HCT116 (cell line): ENCODE measurements around the gene SPOPL. TPM values are rescaled to one million over a fixed set of nuclear protein-coding genes. Genes with fewer than 3 reads are reported as not detected.

Experiments used
- ATAC-seq: fragments of 200-7000 bp; cut with Tn5 transposase; 2 replicates; pipeline ENCODE4 v1.9.1; 2020; ENCODE audit warnings: mild to moderate bottlenecking, moderate library complexity
- BruUV-seq: library from RNA; stranded (reverse); fragments of 400-500 nt; replicated peaks from 2 replicates; lab custom pipeline; 2021; lab: Mats Ljungman, UMichigan
- CTCF ChIA-PET: fragments of 300-600 bp; sonication (Branson Sonifier 250); formaldehyde crosslinking; loops from one replicate; lab custom pipeline; 2021; ENCODE audit warnings: antibody characterized with exemption; lab: Charles Lee
- POLR2A ChIA-PET: fragments of 300-600, 350-600 bp; sonication (Branson Sonifier 250); formaldehyde crosslinking; loops from one replicate; lab custom pipeline; 2021; ENCODE audit warnings: antibody characterized with exemption; lab: Charles Lee
- RAD21 ChIA-PET, 2 experiments: fragments of 300-600 bp; sonication (Branson Sonifier 250); formaldehyde crosslinking; loops; one replicate each; lab custom pipeline; 2023; ENCODE audit warnings: low total read pairs in 2 of 2; ENCODE audit not compliant: uncharacterized antibody in 2 of 2, unreplicated experiment in 2 of 2, low non-redundant PET in 1 of 2; lab: Charles Lee
- DNase-seq: peaks from one replicate; pipeline ENCODE4 v3.0.0-alpha.2; 2010; ENCODE audit warnings: low read depth, low spot score
- H2AFZ ChIP-seq: fragments of 200-600 bp; shearing (Covaris generic), sonication (generic); 2 replicates; pipeline ENCODE4 v1.6.1; 2017; ENCODE audit warnings: low read depth, mixed run types, mixed read lengths, antibody characterized with exemption, low read length; ENCODE audit not compliant: poor library complexity, severe bottlenecking
- H3K27ac ChIP-seq: 2 replicates; pipeline ENCODE4 v1.5.1; 2012; ENCODE audit warnings: low read depth, low read length
- H3K27me3 ChIP-seq: fragments of 200-600 bp; sonication (generic); 2 replicates; pipeline ENCODE4 v1.6.1; 2016; ENCODE audit warnings: mixed run types, low read length, mixed read lengths; ENCODE audit not compliant: insufficient read depth
- H3K36me3 ChIP-seq, 2 experiments: fragments of 200-500 bp in 1 of 2; fragments of 200-600 bp in 1 of 2; sonication (Bioruptor generic) in 1 of 2; sonication (generic) in 1 of 2; 2 replicates each; pipeline versions ENCODE4 v1.5.1 to v1.6.1; 2014 to 2016; ENCODE audit warnings: low read length in 2 of 2, inconsistent platforms in 1 of 2, mixed read lengths in 1 of 2, mixed run types in 1 of 2; ENCODE audit not compliant: insufficient read depth in 2 of 2, control insufficient read depth in 1 of 2
- H3K4me1 ChIP-seq, 2 experiments: fragments of 200-600 bp in 1 of 2; sonication (generic) in 1 of 2; 2 replicates each; pipeline versions ENCODE4 v1.5.1 to v1.6.1; 2012 to 2017; ENCODE audit warnings: low read length in 2 of 2, inconsistent platforms in 1 of 2, mild to moderate bottlenecking in 1 of 2, mixed read lengths in 1 of 2, mixed run types in 1 of 2, moderate library complexity in 1 of 2; ENCODE audit not compliant: insufficient read depth in 2 of 2, control insufficient read depth in 1 of 2
- H3K4me2 ChIP-seq: fragments of 200-600 bp; sonication (generic); 2 replicates; pipeline ENCODE4 v1.6.1; 2017; ENCODE audit warnings: mixed run types, low read length, mixed read lengths
- H3K4me3 ChIP-seq, 2 experiments: fragments of 200-600 bp in 1 of 2; sonication (generic) in 1 of 2; replicated peaks in 1 of 2; 2 replicates each; pipeline ENCODE4 v1.5.1; 2011 to 2016; ENCODE audit warnings: low read length in 2 of 2, control low read depth in 1 of 2, low read depth in 1 of 2, mild to moderate bottlenecking in 1 of 2, mixed read lengths in 1 of 2, mixed run types in 1 of 2
- H3K79me2 ChIP-seq: fragments of 200-600 bp; sonication (generic); 2 replicates; pipeline ENCODE4 v1.6.1; 2017; ENCODE audit warnings: mild to moderate bottlenecking, mixed run types, low read length, moderate library complexity, mixed read lengths; ENCODE audit not compliant: insufficient read depth
- H3K9ac ChIP-seq: fragments of 200-600 bp; sonication (generic); 2 replicates; pipeline ENCODE4 v1.6.1; 2016; ENCODE audit warnings: low read length, mixed read lengths
- H3K9me2 ChIP-seq: fragments of 200-600 bp; sonication (generic), shearing (Covaris generic); 2 replicates; pipeline ENCODE4 v1.6.1; 2017; ENCODE audit warnings: mixed run types, mild to moderate bottlenecking, moderate library complexity; ENCODE audit not compliant: insufficient read depth
- H3K9me3 ChIP-seq, 2 experiments: fragments of 200-500 bp in 1 of 2; fragments of 200-600 bp in 1 of 2; sonication (Bioruptor generic) in 1 of 2; sonication (generic) in 1 of 2; 2 replicates each; pipeline ENCODE4 v1.6.1; 2014 to 2017; ENCODE audit warnings: low read length in 2 of 2, mixed read lengths in 2 of 2, inconsistent platforms in 1 of 2, low read depth in 1 of 2, mild to moderate bottlenecking in 1 of 2, mixed run types in 1 of 2, moderate library complexity in 1 of 2; ENCODE audit not compliant: control insufficient read depth in 1 of 2, insufficient read depth in 1 of 2
- H4K20me1 ChIP-seq: fragments of 200-600 bp; sonication (generic), shearing (Covaris generic); 2 replicates; pipeline ENCODE4 v1.6.1; 2017; ENCODE audit warnings: mixed run types, mild to moderate bottlenecking, moderate library complexity; ENCODE audit not compliant: insufficient read depth
- CBX3 ChIP-seq: IDR thresholded peaks from 2 replicates; pipeline ENCODE4 v1.6.1; 2012; ENCODE audit warnings: low read depth
- CEBPB ChIP-seq: IDR thresholded peaks from 2 replicates; pipeline ENCODE4 v1.6.1; 2012; ENCODE audit warnings: low read depth
- EGR1 ChIP-seq: IDR thresholded peaks from 2 replicates; pipeline ENCODE4 v1.6.1; 2012; ENCODE audit warnings: low read depth
- ELF1 ChIP-seq: IDR thresholded peaks from 2 replicates; pipeline ENCODE4 v1.6.1; 2012; ENCODE audit warnings: low read depth, borderline replicate concordance
- POLR2A ChIP-seq: IDR thresholded peaks from 2 replicates; pipeline ENCODE4 v1.7.0; 2011; ENCODE audit warnings: borderline replicate concordance; ENCODE audit not compliant: insufficient read depth, insufficient read length; ENCODE audit errors: extremely low read depth
- POLR2AphosphoS5 ChIP-seq: IDR thresholded peaks from 2 replicates; pipeline ENCODE4 v1.6.1; 2011; ENCODE audit warnings: mild to moderate bottlenecking, low read depth, low read length, moderate library complexity
- RAD21 ChIP-seq: IDR thresholded peaks from 2 replicates; pipeline ENCODE4 v1.6.1; 2012; ENCODE audit warnings: low read depth, mild to moderate bottlenecking
- SIN3A ChIP-seq: IDR thresholded peaks from 2 replicates; pipeline ENCODE4 v1.6.1; 2012; ENCODE audit warnings: low read depth
- SP1 ChIP-seq: IDR thresholded peaks from 2 replicates; pipeline ENCODE4 v1.6.1; 2012; ENCODE audit warnings: low read depth
- SRF ChIP-seq: IDR thresholded peaks from 2 replicates; pipeline ENCODE4 v1.6.1; 2012; ENCODE audit warnings: low read depth
- YY1 ChIP-seq: IDR thresholded peaks from 2 replicates; pipeline ENCODE4 v1.6.1; 2011; ENCODE audit warnings: low read length, low read depth, moderate library complexity, mild to moderate bottlenecking; ENCODE audit not compliant: insufficient replicate concordance; ENCODE audit errors: extremely low read depth
- ZFX ChIP-seq: fragments of 450-650 bp; IDR thresholded peaks from 2 replicates; pipeline ENCODE4 v1.6.1; 2017
- intact Hi-C: fragments of 100-400 bp; cut with micrococcal nuclease; formaldehyde crosslinking; loops from 2 replicates; pipeline ENCODE4 v1.10.0; 2022
- total RNA-seq: library from RNA; stranded (reverse); gene quantifications from one replicate; pipeline ENCODE4 v1.2.1, GENCODE V29; 2021; ENCODE audit not compliant: unreplicated experiment
- TF ChIP-seq, protein P1 (sequence below): IDR thresholded peaks from 2 replicates; pipeline ENCODE4 v1.6.1; 2011; ENCODE audit warnings: mild to moderate bottlenecking, low read length, moderate library complexity; ENCODE audit not compliant: insufficient replicate concordance; ENCODE audit errors: extremely low read depth
- TF ChIP-seq, protein P2 (sequence below): IDR thresholded peaks from 2 replicates; pipeline ENCODE4 v1.6.1; 2012
- TF ChIP-seq, protein P3 (sequence below): IDR thresholded peaks from 2 replicates; pipeline ENCODE4 v1.6.1; 2012
- TF ChIP-seq, protein P4 (sequence below): IDR thresholded peaks from 2 replicates; pipeline ENCODE4 v1.6.1; 2012; ENCODE audit warnings: low read depth

Gene SPOPL
- total RNA-seq, 1 experiment from 2014 or later: 48.3 TPM

DNA sequence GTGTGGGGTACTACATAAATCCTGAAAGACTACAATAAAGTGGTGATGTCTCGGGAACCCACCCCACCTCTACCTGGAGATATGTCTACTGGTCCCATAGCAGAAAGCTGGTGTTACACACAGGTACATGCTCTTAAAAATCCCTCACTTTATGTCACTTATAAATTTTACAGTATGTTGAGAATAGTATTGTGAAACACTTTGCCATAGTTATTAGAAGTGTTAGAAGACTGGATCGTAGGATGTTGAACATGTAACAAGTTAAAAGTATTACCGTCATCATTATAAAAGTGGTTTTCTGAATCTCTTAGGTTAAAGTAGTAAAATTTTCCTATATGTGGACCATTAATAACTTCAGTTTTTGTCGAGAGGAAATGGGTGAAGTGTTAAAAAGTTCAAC is 48.6 kb downstream of the SPOPL start:
- intact Hi-C loops: no loop called here

More for the DNA sequence above, 48.6 kb downstream of the SPOPL start:
- Histone ChIP-seq H3K9me3 (no peaks in the 10 kb centered on the region), H3K79me2 (peaks cover 42% of the 10 kb centered on the region), H2AFZ (no peak overlapping the region), H3K27me3 (no peaks in the 10 kb centered on the region), H4K20me1 (no peaks in the 10 kb centered on the region), H3K4me3 (no peak overlapping the region), H3K27ac (no peak overlapping the region), H3K4me1 (no peaks in the 10 kb centered on the region), H3K9ac (no peak overlapping the region), H3K36me3 (0 out of 4 replicates have a peak, but pooled peaks cover 0 to 2% of the 10 kb centered on the region in 2 experiments), H3K9me2 (no peaks in the 10 kb centered on the region), H3K4me2 (no peak overlapping the region)
- no TSS peak for BruUV-seq
- RAD21 ChIA-PET: no interaction called here
- TF ChIP-seq SIN3A (no peak), ELF1 (no peak), SP1 (no peak), CBX3 (no peak), POLR2A (no peak), SRF (no peak), POLR2AphosphoS5 (no peak), RAD21 (no peak), EGR1 (no peak), ZFX (no peak), CEBPB (no peak), YY1 (no peak)
- TF ChIP-seq, protein P1, sequence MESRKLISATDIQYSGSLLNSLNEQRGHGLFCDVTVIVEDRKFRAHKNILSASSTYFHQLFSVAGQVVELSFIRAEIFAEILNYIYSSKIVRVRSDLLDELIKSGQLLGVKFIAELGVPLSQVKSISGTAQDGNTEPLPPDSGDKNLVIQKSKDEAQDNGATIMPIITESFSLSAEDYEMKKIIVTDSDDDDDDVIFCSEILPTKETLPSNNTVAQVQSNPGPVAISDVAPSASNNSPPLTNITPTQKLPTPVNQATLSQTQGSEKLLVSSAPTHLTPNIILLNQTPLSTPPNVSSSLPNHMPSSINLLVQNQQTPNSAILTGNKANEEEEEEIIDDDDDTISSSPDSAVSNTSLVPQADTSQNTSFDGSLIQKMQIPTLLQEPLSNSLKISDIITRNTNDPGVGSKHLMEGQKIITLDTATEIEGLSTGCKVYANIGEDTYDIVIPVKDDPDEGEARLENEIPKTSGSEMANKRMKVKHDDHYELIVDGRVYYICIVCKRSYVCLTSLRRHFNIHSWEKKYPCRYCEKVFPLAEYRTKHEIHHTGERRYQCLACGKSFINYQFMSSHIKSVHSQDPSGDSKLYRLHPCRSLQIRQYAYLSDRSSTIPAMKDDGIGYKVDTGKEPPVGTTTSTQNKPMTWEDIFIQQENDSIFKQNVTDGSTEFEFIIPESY: no peak
- TF ChIP-seq, protein P2, sequence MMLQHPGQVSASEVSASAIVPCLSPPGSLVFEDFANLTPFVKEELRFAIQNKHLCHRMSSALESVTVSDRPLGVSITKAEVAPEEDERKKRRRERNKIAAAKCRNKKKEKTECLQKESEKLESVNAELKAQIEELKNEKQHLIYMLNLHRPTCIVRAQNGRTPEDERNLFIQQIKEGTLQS: no peak
- TF ChIP-seq, protein P3, sequence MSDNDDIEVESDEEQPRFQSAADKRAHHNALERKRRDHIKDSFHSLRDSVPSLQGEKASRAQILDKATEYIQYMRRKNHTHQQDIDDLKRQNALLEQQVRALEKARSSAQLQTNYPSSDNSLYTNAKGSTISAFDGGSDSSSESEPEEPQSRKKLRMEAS: no peak
- TF ChIP-seq, protein P4, sequence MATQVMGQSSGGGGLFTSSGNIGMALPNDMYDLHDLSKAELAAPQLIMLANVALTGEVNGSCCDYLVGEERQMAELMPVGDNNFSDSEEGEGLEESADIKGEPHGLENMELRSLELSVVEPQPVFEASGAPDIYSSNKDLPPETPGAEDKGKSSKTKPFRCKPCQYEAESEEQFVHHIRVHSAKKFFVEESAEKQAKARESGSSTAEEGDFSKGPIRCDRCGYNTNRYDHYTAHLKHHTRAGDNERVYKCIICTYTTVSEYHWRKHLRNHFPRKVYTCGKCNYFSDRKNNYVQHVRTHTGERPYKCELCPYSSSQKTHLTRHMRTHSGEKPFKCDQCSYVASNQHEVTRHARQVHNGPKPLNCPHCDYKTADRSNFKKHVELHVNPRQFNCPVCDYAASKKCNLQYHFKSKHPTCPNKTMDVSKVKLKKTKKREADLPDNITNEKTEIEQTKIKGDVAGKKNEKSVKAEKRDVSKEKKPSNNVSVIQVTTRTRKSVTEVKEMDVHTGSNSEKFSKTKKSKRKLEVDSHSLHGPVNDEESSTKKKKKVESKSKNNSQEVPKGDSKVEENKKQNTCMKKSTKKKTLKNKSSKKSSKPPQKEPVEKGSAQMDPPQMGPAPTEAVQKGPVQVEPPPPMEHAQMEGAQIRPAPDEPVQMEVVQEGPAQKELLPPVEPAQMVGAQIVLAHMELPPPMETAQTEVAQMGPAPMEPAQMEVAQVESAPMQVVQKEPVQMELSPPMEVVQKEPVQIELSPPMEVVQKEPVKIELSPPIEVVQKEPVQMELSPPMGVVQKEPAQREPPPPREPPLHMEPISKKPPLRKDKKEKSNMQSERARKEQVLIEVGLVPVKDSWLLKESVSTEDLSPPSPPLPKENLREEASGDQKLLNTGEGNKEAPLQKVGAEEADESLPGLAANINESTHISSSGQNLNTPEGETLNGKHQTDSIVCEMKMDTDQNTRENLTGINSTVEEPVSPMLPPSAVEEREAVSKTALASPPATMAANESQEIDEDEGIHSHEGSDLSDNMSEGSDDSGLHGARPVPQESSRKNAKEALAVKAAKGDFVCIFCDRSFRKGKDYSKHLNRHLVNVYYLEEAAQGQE: no peak
- CTCF ChIA-PET: no interaction called here
- no peak for ATAC-seq
- no peak for DNase-seq
- POLR2A ChIA-PET: interaction anchor here (0.7 kb wide), 1 partner anchor 22 kb away, joined by 3 read pairs; no protein-coding TSS in a partner anchor
